GF-D8 (cell line): ENCODE results near the gene PDE6C.

Source experiments
- DNase-seq: peaks from one replicate; lab custom pipeline; 2025; lab: John Stamatoyannopoulos, UW

Gene PDE6C

DNA sequence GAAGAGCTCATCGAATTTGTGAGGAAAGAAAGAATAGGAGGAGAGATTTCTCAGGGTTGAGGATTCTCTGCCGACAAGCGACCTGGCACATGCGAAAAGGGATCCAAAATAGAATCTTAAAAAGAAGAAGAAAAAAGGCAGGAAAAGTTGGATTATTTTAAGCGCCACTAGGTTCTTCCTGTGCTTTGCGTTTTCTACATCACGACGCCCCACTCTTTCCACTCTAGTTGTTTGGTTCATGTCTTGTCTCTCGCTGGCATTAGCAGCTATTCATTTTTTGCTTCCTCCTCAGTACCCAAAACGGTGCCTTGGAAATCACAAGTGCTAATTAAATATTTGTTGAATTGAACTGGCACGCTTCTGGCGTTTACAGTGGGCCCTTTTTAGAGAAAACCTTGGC, 90.7 kb downstream of the PDE6C start:
- DNase-seq: peak; percentile 11

DNA sequence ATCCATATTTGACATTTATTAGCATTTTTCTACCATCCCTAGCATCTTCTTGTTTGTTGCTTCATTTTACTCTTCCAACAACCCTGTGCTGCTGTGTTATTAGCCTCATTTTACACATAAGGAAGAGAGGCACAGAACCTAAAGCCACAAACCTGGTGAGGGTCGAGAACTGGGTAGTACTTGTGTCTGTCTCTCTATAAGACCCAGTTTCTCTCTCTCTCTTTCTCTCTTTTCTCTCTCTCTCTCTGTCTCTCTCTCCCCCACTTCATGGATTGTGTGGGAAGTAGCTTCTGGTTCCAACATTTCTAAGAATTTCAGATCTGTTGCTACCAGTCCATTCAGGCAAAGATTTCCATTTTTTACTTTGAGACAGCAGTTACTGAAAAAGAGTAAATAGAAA, 91.5 kb downstream of the PDE6C start:
- no peak for DNase-seq

DNA sequence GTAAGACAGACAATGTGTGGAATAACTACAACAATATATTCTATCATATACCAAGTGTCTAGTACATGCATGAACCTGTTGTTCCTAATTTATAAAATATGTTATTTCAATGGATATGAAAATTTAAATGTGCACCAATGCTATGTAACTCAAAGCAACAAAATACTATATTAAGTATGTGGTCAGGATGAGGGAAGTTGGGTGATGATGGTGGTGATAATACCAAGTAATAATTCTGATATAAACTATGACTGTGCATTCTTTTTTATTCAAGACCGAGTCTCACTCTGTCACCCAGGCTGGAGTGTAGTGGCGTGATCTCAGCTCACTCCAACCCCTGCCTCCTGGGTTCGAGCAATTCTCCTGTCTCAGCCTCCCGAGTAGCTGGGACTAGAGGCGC, 92.1 kb downstream of the PDE6C start:
- no peak for DNase-seq

DNA sequence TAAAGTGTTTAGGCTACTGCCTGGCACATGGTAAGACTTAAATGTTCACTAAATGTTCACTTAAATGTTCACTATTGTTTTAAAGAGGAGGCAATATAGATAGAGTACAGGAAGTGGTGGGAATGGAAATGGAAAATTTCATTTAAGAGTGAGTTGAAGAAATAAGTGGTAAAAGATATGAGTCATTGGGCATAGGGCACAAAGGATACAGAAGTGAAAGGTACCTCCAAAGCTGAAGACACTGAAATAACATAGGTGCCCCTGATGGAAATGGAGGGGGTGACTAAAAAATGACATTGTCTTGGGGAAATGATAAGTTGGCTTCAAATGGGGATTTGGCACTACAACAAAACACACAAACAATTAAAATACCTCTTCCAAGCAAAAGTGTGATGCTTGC, 95.3 kb downstream of the PDE6C start:
- no peak for DNase-seq

DNA sequence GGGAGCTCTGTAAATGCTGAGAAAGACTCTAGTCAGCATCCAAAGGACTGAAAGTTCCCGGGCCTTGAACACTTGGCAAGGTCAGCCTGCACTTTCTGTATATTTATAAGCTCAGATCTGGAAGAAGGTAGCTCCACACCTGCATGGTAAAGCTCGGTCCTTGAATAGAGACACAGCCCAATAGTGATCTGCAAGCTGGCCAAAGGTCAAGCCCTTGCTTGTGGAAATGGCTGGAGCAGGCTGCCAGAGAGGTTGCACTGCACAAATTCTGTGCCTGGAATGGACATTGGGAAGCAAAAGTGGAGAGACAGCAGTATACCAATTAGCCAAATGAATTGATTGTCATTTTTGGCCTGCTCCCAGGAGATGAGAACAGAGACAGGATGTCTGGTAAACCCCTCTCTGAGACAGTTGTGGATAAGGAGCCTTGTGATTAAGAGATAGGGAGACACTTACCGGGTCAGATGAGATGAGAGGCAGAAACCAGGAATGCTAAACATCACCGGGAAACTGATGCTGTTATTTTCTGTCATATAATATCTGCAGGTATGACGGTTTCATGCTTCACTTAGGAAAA, 98.1 kb downstream of the PDE6C start:
- no peak for DNase-seq

DNA sequence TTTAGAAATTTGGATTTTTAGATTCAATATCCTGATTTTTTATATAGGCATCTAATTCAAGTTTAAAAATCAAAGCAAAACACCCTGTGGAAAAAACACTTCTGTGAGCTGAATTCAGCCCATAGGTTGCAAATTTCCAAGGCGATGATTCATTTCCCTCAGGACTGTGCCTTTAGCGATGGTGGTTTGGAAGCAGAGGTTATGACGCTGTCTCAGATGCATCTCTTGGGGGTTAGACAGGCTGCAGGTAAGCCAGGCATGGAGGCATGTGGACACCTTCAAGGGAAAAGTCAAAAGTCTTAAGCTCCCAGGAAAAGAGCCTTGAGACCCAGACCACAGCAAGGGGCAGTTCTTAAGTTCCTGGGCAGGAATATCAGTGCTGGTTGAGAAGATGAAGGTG, 99.6 kb downstream of the PDE6C start:
- DNase-seq: no peak

DNA sequence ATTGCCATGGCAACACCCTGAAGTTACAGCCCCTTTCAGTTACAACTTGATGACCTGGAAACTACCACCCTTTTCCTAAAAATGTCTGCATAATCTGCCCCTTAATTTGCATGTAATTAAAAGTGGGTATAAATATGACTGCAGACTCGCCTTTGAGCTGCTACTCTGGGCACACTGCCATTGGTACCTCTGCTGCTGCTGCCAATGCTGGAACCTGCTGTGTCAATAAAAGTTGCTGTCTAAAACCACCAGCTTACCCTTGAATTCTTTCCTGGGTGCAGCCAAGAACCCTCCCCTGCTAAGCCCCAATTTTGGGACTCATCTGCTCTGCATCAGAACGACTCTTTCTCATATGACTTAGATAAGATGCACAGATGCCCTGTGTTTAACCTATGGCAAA, 100.3 kb downstream of the PDE6C start:
- no peak for DNase-seq

DNA sequence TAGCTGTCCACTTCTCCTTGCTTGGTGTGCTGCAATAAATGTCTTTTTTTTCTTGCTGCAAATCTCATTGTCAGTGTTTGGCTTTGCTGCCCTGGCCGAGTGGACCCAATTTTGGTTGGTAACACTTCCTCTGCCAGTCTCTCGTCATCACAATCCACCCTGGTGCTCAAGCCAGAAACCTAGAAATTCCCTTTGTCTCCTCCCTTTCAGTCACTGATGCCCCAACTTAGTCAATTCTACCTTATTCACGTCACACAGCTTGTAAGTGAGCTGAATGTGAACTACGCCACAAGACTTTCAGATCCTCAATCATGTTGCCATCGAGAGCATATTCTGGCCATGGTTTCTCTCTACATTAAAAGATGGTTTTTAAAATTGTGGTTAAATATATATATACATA, 103.0 kb downstream of the PDE6C start:
- no peak for DNase-seq
